ENCODE data around the gene TEX19. TPM values are rescaled to one million over a fixed set of nuclear protein-coding genes. Genes with fewer than 3 reads are reported as not detected.
A peak's percentile ranks its signal among the peaks of the same experiment; 100 is the strongest.
"Not testable (repeated sequence)": the region's sequence is repeated elsewhere in the genome, so short reads cannot be mapped to it uniquely, and the experiment has no call there.

Gene TEX19
- total RNA-seq, 3 donors from 2014 or later (not counting 1 experiment from before 2014, with no cell fraction given) = not detected

DNA sequence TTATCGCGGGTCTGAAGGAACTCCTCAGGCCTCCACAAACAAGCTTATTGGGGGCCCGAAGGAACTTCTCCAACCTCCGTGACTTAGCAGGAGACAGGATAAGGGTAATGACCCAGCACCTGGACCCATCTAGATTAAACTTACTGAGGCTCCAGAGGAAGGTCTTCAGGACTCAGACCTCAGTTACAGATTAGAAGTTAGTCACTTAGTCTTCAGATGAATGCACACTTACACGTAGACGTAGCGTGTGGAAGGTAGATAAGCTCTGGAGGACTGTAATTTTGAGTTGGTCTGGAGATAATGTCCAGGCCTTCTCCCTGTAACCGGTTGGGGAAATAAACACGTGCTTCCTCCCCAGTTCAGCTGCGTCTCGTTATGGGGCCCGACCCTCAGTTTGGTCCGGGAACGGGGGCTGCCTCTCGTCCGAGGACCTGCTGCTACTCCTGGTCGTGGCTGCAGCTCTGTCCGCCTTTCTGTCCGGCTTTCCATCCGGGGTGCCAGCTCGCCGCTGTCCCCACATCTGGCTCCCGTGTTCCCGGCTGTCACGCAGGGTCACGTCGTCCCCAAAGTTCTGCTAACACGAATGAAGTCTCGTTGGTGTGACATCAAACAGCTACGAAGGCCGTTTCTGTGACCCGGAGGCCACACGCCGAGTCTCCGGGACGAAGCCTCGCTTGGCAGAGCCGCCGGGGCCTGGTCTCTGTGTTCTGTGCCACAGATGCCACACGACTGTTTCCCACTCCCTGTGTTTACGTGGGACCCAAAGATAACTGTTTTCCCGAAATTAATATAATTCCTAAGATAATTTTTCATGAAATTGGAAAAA lies 13.7 kb upstream of the TEX19 start:
- Histone ChIP-seq H3K4me1 (ENCODE audit: control insufficient read depth, insufficient read depth, low read length) (peaks cover 13% of the 10 kb centered on the region), H3K9me3 (ENCODE audit: control insufficient read depth, insufficient read depth, low read length) (no peaks in the 10 kb centered on the region), H3K4me3 (ENCODE audit: low read length) (no peak overlapping the region), H3K36me3 (ENCODE audit: control insufficient read depth, insufficient read depth, low read length) (no peaks in the 10 kb centered on the region), H3K27me3 (ENCODE audit: control insufficient read depth, insufficient read depth, low read length) (peaks cover 2% of the 10 kb centered on the region), H3K27ac (ENCODE audit: low read length) (no peak overlapping the region)
- no peak for DNase-seq
- no peak overlapping the region for H3K4me3 Mint-ChIP-seq
- TF ChIP-seq, protein P1, sequence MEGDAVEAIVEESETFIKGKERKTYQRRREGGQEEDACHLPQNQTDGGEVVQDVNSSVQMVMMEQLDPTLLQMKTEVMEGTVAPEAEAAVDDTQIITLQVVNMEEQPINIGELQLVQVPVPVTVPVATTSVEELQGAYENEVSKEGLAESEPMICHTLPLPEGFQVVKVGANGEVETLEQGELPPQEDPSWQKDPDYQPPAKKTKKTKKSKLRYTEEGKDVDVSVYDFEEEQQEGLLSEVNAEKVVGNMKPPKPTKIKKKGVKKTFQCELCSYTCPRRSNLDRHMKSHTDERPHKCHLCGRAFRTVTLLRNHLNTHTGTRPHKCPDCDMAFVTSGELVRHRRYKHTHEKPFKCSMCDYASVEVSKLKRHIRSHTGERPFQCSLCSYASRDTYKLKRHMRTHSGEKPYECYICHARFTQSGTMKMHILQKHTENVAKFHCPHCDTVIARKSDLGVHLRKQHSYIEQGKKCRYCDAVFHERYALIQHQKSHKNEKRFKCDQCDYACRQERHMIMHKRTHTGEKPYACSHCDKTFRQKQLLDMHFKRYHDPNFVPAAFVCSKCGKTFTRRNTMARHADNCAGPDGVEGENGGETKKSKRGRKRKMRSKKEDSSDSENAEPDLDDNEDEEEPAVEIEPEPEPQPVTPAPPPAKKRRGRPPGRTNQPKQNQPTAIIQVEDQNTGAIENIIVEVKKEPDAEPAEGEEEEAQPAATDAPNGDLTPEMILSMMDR (IDR thresholded peaks at IDR 0.05) = no peak
- peaks cover 0 to 7% of the 10 kb centered on the region in 2 donors for H3K27me3 Mint-ChIP-seq (ENCODE audit: low read depth in 2 of 2)
- no peak overlapping the region for H3K27ac Mint-ChIP-seq
- H3K9me3 Mint-ChIP-seq = no peaks in the 10 kb centered on the region
- WGBS (ENCODE audit: insufficient coverage) = 91% methylated on average over 42 of the region's 42 CpGs
- H3K4me1 Mint-ChIP-seq = peaks cover 5 to 11% of the 10 kb centered on the region in 2 donors
- no peak for ATAC-seq
- intact Hi-C loops (cut with micrococcal nuclease) = no loop called here
- no peaks in the 10 kb centered on the region for H3K36me3 Mint-ChIP-seq

GRCh38 chr17:82346342-82347300 lies 12.4 kb upstream of the TEX19 start:
- no peaks in the 10 kb centered on the region for H3K9me3 Mint-ChIP-seq
- no peaks in the 10 kb centered on the region for H3K36me3 Mint-ChIP-seq
- ATAC-seq (no peak), DNase-seq (peak in 1 of 2 donors; percentile 33)
- Histone ChIP-seq H3K4me1 (ENCODE audit: control insufficient read depth, insufficient read depth, low read length) (peaks cover 26% of the 10 kb centered on the region), H3K36me3 (ENCODE audit: control insufficient read depth, insufficient read depth, low read length) (no peaks in the 10 kb centered on the region), H3K27me3 (ENCODE audit: control insufficient read depth, insufficient read depth, low read length) (peaks cover 2% of the 10 kb centered on the region), H3K9me3 (ENCODE audit: control insufficient read depth, insufficient read depth, low read length) (no peaks in the 10 kb centered on the region), H3K4me3 (ENCODE audit: low read length) (no peak overlapping the region), H3K27ac (ENCODE audit: low read length) (no peak overlapping the region)
- H3K27ac Mint-ChIP-seq = no peak overlapping the region
- intact Hi-C loops (cut with micrococcal nuclease) = no loop called here
- H3K4me3 Mint-ChIP-seq = no peak overlapping the region
- peaks cover 0 to 11% of the 10 kb centered on the region in 2 donors for H3K27me3 Mint-ChIP-seq (ENCODE audit: low read depth in 2 of 2)
- peaks cover 5 to 20% of the 10 kb centered on the region in 2 donors for H3K4me1 Mint-ChIP-seq
- TF ChIP-seq, protein P1 (IDR thresholded peaks at IDR 0.05) = no peak
- 29% methylated on average over 27 of the region's 28 CpGs for WGBS (ENCODE audit: insufficient coverage)

DNA sequence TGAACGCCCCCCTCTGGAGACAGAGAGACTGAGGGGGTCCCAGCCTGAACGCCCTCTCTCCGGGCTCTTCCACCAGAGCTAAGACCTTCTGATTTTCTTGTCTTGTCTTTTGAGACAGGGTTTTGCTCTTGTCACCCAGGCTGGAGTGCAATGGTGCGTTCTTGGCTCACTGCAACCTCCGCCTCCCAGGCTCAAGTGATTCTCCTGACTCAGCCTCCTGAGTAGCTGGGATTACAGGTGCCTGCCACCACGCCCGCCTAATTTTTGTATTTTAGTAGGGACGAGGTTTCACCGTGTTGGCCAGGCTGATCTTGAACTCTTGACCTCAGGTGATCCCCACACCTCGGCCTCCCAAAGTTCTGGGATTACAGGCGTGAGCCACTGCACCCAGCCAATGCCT lies 11.1 kb upstream of the TEX19 start:
- peaks cover 0 to 11% of the 10 kb centered on the region in 2 donors for H3K27me3 Mint-ChIP-seq (ENCODE audit: low read depth in 2 of 2)
- H3K9me3 ChIP-seq (ENCODE audit: control insufficient read depth, insufficient read depth, low read length); H3K27ac Mint-ChIP-seq; H3K27me3 ChIP-seq (ENCODE audit: control insufficient read depth, insufficient read depth, low read length); H3K4me3 ChIP-seq (ENCODE audit: low read length); H3K36me3 Mint-ChIP-seq; H3K36me3 ChIP-seq (ENCODE audit: control insufficient read depth, insufficient read depth, low read length); H3K4me3 Mint-ChIP-seq; intact Hi-C loops (cut with micrococcal nuclease); H3K9me3 Mint-ChIP-seq; ATAC-seq; H3K27ac ChIP-seq (ENCODE audit: low read length); DNase-seq: not testable (repeated sequence)
- 93% methylated on average over 11 of the region's 11 CpGs for WGBS (ENCODE audit: insufficient coverage)
- H3K4me1 Mint-ChIP-seq = peaks cover 5 to 28% of the 10 kb centered on the region in 2 donors
- H3K4me1 ChIP-seq (ENCODE audit: control insufficient read depth, insufficient read depth, low read length) = peaks cover 32% of the 10 kb centered on the region

DNA sequence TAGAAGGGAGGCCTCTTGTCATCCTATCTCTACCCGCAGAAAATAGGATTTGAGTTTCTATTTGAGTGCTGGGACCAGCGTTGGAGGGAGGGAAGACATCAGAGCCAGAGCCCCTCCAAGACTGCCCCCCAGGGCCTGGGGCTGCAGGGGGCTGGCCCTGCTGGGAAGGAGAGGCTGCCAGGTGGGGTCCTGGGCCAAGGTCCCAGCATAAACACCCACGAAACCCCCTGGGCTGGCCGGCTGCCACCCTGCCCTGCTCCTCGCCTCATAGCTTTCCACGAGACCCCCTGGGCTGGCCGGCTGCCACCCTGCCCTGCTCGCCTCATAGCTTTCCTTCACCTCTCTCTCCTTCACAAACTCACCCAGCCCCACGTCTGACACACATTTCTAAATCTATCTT lies 10.6 kb upstream of the TEX19 start:
- ATAC-seq (no peak), DNase-seq (no peak)
- H3K9me3 ChIP-seq (ENCODE audit: control insufficient read depth, insufficient read depth, low read length) = no peaks in the 10 kb centered on the region
- H3K36me3 ChIP-seq (ENCODE audit: control insufficient read depth, insufficient read depth, low read length) = no peaks in the 10 kb centered on the region
- Mint-ChIP-seq H3K27ac (no peak overlapping the region), H3K4me3 (no peak overlapping the region), H3K4me1 (peaks cover 5 to 28% of the 10 kb centered on the region in 2 donors), H3K27me3 (ENCODE audit: low read depth in 2 of 2) (peaks cover 0 to 11% of the 10 kb centered on the region in 2 donors), H3K36me3 (no peaks in the 10 kb centered on the region), H3K9me3 (no peaks in the 10 kb centered on the region)
- no peak overlapping the region for H3K4me3 ChIP-seq (ENCODE audit: low read length)
- 80% methylated on average over 9 of the region's 9 CpGs for WGBS (ENCODE audit: insufficient coverage)
- H3K4me1 ChIP-seq (ENCODE audit: control insufficient read depth, insufficient read depth, low read length) = peaks cover 32% of the 10 kb centered on the region
- H3K27me3 ChIP-seq (ENCODE audit: control insufficient read depth, insufficient read depth, low read length) = peaks cover 2% of the 10 kb centered on the region
- intact Hi-C loops (cut with micrococcal nuclease) = no loop called here
- TF ChIP-seq, protein P1 (IDR thresholded peaks at IDR 0.05) = no peak
- no peak overlapping the region for H3K27ac ChIP-seq (ENCODE audit: low read length)

Data from natural killer cell (primary cell).